ENCODE measurements around the gene OR13J1.

Gene OR13J1

GRCh38 chr9:35859990-35860339, 10.2 kb downstream of the OR13J1 start:
- in situ Hi-C loops (cut with HindIII; ENCODE audit: low sequenced_read_pairs) = no loop called here

GRCh38 chr9:35859310-35859989, 10.8 kb downstream of the OR13J1 start:
- in situ Hi-C loops (cut with HindIII; ENCODE audit: low sequenced_read_pairs) = no loop called here

- in situ Hi-C loops (cut with HindIII; ENCODE audit: low sequenced_read_pairs) = no loop called here
These were observed 11.7 kb downstream of the OR13J1 start for GRCh38 chr9:35858458-35858857.

- in situ Hi-C loops (cut with HindIII; ENCODE audit: low sequenced_read_pairs) = no loop called here
These were observed 13.3 kb downstream of the OR13J1 start for GRCh38 chr9:35856882-35857281.

- in situ Hi-C loops (cut with HindIII; ENCODE audit: low sequenced_read_pairs) = no loop called here
These were observed 14.0 kb downstream of the OR13J1 start for GRCh38 chr9:35856206-35856605.

GRCh38 chr9:35854091-35854762, 16.0 kb downstream of the OR13J1 start:
- in situ Hi-C loops (cut with HindIII; ENCODE audit: low sequenced_read_pairs) = no loop called here

- in situ Hi-C loops (cut with HindIII; ENCODE audit: low sequenced_read_pairs) = no loop called here
These were observed 17.0 kb downstream of the OR13J1 start for GRCh38 chr9:35852876-35853865.

GRCh38 chr9:35852267-35852815, 17.9 kb downstream of the OR13J1 start:
- in situ Hi-C loops (cut with HindIII; ENCODE audit: low sequenced_read_pairs) = no loop called here

- in situ Hi-C loops (cut with HindIII; ENCODE audit: low sequenced_read_pairs) = no loop called here
These were observed 22.2 kb downstream of the OR13J1 start for GRCh38 chr9:35847792-35848572.

- in situ Hi-C loops (cut with HindIII; ENCODE audit: low sequenced_read_pairs) = no loop called here
These were observed 24.1 kb downstream of the OR13J1 start for GRCh38 chr9:35845824-35846771.

GRCh38 chr9:35844628-35845270, 25.5 kb downstream of the OR13J1 start:
- in situ Hi-C loops (cut with HindIII; ENCODE audit: low sequenced_read_pairs) = no loop called here

- in situ Hi-C loops (cut with HindIII; ENCODE audit: low sequenced_read_pairs) = no loop called here
These were observed 27.4 kb downstream of the OR13J1 start for GRCh38 chr9:35842795-35843194.

- in situ Hi-C loops (cut with HindIII; ENCODE audit: low sequenced_read_pairs) = no loop called here
These were observed 28.0 kb downstream of the OR13J1 start for GRCh38 chr9:35842020-35842745.

- in situ Hi-C loops (cut with HindIII; ENCODE audit: low sequenced_read_pairs) = no loop called here
These were observed 28.6 kb downstream of the OR13J1 start for GRCh38 chr9:35841645-35841900.

- in situ Hi-C loops (cut with HindIII; ENCODE audit: low sequenced_read_pairs) = no loop called here
These were observed 29.1 kb downstream of the OR13J1 start for GRCh38 chr9:35840881-35841644.

GRCh38 chr9:35839926-35840325, 30.3 kb downstream of the OR13J1 start:
- in situ Hi-C loops (cut with HindIII; ENCODE audit: low sequenced_read_pairs) = no loop called here

- in situ Hi-C loops (cut with HindIII; ENCODE audit: low sequenced_read_pairs) = no loop called here
These were observed 33.6 kb downstream of the OR13J1 start for GRCh38 chr9:35836595-35836994.

- in situ Hi-C loops (cut with HindIII; ENCODE audit: low sequenced_read_pairs) = no loop called here
These were observed 34.4 kb downstream of the OR13J1 start for GRCh38 chr9:35835766-35836165.
